ENCODE results near the gene TMTC2.

TMTC2 gene

GRCh38 chr12:83156815-83157214 lies 470.1 kb downstream of the TMTC2 start:
- FAIRE-seq, result no peak

- no peak for FAIRE-seq
These were observed 470.9 kb downstream of the TMTC2 start for GRCh38 chr12:83157604-83158003.

- FAIRE-seq, result no peak
These were observed 472.0 kb downstream of the TMTC2 start for GRCh38 chr12:83158613-83159207.

GRCh38 chr12:83161456-83161855 lies 474.8 kb downstream of the TMTC2 start:
- no peak for FAIRE-seq

DNA sequence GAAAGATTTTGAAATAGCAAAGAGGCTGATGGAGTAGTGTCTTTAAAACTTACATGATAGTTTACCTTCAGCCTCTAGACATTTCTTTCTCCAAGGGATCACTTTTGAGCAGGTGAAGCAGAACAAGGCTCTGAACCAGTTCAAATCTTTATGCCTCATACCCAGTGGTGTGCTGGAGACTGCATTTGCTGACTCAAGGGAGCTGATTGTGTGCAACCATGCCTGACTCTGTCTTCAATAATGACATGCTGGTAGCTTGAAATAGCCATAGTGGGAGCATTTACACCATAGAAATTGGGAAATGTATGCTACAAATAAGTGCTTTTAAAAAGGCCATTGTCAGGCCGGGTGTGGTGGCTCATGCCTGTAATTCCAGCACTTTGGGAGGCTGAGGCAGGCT lies 482.0 kb downstream of the TMTC2 start:
- no peak for FAIRE-seq

GRCh38 chr12:83172441-83172840 lies 485.7 kb downstream of the TMTC2 start:
- no peak for FAIRE-seq

DNA sequence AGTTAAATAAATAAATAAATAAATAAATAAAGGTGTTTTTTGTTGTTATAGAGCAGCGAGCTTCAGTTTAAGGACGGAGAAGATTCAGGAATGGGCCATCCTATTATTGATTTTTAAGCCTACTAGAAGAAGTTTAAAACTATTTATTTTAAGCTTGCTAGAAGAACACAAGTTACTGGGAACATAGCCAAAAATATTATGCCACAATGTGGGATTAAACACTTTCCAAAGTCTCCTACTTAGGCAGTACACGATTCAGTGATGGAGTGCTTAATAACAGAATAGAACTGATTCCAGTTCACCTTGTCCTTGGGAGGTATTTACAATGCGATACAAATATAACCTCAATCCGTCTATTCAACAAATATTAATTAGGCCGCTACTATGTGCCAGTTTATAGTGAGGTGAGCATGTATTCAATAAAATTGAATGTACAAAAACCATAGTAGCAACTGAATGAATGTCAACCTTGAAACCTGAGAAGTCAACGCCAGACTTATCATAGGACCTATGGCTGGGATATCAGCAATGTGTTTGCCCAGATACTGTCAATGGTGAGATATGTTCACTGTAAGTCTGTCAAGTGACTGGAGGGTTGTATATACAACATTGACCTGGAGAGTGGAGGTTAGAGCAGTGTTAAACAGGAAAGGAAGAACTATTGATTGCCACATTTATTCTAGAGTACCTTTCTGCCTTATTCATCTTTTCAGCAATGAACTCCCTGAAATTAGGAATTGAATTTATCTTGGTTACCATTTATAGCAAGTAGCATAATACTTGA lies 486.4 kb downstream of the TMTC2 start:
- FAIRE-seq, result no peak

GRCh38 chr12:83179999-83180398 lies 493.3 kb downstream of the TMTC2 start:
- FAIRE-seq, result no peak

GRCh38 chr12:83181074-83181473 lies 494.4 kb downstream of the TMTC2 start:
- FAIRE-seq, result no peak

DNA sequence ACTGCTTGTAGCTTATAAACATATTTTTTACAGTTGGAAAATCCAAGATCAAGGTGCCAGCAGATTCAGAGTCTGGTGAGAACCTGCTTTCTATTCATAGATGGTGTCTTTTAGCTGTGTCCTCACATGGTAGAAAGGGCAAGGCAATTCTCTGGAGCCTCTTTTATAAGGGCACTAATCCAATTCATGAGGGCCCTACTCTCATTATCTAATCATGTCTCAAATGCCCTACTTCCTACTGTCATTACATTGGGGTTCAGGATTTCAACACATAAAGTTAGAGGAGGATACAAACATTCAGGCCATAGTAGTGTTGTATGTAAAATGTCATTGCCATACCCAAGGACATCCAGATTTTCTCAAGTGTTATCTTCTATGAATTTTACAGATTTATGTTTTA lies 496.4 kb downstream of the TMTC2 start:
- FAIRE-seq, result no peak
